ENCODE measurements around the gene RGS6.

- TF ChIP-seq ZNF274 (IDR thresholded peaks at IDR 0.05; ENCODE audit: low read depth, low read length) (no peak), YY1 (IDR thresholded peaks at IDR 0.05; ENCODE audit: insufficient read depth, insufficient read length) (no peak)
These were observed 399.8 kb downstream of the RGS6 start for GRCh38 chr14:72332046-72332445.
